CD4-positive, alpha-beta T cell treated with Interleukin-12 subunit alpha and Interleukin-12 subunit beta, for 1 hour (primary cell): ENCODE results near the gene TNRC6A.
"Not testable (repeated sequence)": the region's sequence is repeated elsewhere in the genome, so short reads cannot be mapped to it uniquely, and the experiment has no call there.

ENCODE experiments used
- DNase-seq: peaks from one replicate; pipeline ENCODE4 v3.0.0-alpha.2; 2020

The TNRC6A gene

DNA sequence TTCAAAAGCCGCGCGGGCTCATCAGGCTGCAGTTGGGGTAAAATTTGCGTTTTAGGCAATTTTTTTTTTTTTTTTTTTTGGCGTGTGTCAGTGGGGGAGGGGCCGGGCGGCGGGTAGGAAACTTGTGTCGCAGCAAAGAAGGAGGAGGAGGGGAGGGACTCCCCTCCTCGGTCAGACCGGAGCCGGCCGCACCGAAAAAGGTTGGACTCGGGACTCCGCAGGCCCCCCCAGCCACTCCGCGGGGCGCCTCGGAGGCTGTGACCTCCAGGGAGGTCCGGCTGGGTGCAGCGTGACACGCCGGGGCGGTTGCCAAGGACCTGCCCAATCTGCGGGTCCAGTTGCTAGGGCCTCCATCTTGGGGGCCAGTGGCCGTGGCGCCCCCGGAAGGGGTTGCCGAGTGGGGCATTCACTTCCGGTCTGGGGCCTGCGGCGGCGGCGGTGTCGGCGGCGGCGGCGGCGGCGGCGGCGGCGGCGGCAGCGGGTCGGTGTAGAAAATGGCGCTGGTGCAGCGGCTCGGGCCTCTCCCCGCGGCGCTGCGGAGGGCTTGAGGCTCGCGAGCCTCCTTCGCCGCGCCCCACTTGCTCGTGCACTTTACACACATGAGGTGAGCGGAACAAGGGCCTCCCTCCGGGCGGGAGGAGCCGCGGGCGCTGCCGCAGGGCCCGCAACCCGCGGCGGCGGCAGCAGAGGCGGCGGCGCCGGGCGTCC lies at the start of gene TNRC6A:
Gene TNRC6A (plus strand): TSS at position 409 of the 708 bp plus-strand sequence. CDS start 191 bp downstream, at position 600.
- DNase-seq: peak; percentile 85

DNA sequence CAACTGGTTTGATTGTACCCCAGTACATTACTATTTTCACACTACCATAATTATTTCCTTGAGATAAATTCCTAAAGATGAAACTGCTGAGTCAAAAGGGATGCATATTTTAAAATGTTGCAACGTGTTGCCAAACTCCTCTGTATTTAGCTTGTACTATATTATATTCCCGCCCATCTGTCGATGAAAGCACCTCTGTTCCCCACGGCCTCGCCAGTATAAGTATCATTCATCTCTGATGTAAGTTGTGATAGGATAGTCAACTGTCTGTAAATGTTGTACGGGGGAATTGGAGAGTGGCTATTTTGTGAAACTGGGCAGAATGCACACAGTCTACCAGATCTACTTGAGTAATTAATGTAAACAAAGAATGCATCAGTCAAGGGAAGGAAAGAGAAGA lies 47.7 kb upstream of the TNRC6A start:
- DNase-seq: no peak

DNA sequence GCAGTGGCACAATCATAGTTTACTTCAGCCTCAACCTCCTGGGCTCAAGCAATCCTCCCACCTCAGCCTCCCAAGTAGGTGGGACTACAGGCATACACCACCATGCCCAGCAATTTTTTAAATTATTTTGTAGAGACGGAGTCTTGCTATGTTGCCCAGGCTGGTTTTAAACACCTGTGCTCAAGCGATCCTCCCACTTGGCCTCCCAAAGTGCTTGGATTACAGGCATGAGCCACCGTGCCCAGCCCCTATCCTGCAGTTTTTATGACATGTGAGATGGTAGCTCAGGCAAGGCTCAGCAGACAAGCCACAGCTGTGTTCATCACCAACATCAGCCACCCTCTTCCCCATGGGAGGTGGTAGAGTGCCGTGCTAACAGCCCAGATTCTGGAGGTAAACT lies 46.2 kb upstream of the TNRC6A start:
- no peak for DNase-seq

DNA sequence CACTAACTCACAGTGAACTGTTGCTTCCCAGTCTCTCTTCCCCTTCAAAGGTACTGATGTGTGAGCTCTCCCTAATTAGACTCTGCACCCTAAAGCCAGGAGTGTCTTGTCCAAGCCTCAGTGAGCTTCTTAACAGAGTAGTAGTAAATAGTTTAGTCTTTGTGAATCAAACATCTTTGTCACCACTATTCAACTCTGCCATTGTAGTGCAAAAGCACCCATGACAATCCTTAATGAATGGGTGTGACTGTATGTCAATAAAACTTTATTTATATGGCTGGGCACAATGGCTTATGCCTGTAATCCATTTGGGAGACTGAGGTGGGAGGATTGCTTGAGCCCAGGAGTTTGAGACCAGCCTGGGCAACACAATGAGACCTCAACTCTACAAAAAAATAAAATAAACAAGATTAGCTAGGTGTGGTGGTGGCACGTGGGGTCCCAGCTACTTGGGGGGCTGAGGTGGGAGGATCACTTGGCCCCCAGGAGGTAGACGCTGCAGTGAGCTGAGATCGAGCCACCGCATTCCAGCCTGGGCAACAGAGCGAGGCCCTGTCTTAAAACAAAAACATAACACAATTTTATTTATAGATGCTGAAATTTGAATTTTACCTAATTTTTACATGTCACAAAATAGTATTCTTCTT lies 45.5 kb upstream of the TNRC6A start:
- no peak for DNase-seq

DNA sequence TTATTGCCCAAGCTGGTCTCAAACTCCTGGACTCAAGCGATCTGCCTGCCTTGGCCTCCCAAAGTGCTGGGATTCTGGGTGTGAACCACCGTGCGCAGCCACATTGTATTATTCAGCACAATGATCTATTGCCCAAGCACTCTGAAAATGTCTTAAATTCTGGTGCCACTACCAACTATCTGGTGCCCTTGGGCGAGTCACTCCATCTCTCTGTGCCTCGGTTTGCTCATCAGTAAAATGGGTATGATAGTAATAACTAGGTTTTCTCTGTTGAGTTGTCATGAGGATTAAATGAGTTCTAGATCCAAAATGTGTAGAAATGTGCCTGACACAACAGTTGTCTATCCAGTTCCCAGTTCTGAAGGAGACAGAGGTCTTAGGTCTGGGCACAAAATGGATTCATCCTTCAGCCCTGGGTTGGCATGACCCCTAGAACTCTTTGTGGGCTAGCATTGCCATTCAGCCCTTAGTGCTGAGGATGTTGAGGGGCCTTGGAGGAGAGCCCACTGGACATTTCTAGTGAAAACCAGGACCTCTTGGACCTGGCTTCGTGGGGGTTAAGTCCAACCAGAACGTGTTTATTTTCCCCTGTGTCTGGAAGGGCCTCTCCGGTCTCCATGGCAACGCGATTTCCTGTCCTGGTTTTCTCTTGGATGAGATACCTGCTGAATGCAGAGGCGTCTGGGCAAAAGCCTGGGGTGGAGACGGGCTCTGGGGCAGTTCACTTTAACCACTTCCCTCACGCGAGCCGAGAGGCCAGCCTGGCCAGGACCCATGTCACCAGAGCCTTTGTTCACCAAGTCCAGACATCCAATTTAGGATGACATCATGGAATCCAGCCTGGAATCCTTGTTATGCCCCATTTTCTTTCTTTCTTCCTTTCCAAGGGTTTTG lies 43.7 kb upstream of the TNRC6A start:
- no peak for DNase-seq

DNA sequence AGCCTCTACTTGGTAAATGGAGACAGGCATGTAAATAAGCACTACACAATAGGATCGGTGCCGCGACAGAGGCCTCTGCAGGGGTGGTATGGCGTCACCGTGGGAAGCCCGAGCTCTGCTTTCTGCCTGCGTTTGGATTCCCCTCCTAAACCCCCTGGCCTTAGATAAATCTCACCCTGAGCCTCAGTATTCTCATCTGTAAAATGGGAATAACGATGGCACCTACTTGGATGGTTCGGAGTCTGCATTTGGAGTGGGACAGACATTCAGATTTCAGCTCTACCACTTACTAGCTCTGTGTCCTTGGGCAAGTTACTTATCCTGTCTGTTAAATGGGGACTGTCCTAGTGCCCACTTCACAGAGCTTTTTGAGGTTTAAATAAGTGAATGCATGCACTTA lies 42.8 kb upstream of the TNRC6A start:
- no peak for DNase-seq

DNA sequence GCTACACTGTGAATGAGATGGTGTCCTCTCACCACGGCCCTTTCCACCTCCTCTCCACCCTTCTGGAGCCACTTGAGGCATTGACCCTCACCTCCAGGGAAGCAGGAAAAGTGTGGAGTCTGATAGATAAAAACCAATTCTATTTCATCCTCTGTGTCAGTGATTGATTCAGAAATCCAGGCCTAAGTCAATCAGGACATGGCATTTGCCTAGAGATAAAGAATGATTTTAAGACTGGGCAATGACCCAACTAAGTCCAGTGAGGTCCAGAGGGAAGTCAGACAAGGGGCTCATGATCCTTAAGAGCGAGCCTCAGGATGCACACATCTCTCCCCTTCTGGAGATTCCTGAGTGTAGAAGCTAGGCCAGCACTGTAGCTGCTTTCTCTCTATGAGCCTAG lies 41.1 kb upstream of the TNRC6A start:
- DNase-seq: no peak

DNA sequence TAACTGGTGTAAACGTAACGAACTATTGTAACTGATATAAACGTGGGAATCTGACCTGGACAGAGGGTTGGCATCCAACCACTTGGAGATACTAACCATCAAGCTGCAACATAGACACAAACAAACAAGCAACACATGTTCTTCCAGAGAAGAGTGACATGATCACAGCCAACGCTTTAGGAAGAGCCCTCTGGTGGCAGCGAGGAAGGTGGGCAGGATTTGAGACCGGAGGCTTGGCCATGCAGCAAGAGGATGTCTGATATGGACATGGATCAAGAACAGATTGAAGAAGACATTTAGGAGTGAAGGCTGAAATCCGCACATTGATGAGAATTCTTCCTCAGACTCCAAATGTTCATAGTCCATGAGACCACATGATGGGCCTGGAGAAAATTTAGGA lies 40.3 kb upstream of the TNRC6A start:
- DNase-seq: no peak

DNA sequence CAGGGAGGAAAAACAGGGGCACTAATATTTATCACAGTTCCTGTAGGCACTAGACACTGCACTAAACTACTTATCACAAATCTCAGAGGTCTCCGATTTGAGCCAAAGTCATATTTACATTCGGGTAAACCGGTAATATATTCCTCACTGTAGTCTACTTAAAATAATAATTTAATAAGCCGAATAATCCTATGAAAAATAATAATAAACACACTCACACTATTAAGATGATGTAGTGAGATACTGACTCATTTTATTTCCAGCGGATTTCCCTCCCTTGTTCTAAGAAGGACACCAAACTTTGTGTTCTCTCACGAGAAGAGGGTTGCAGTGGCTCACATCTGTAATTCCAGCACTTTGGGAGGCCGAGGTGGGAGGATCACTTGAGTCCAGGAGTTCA lies 36.6 kb upstream of the TNRC6A start:
- no peak for DNase-seq

DNA sequence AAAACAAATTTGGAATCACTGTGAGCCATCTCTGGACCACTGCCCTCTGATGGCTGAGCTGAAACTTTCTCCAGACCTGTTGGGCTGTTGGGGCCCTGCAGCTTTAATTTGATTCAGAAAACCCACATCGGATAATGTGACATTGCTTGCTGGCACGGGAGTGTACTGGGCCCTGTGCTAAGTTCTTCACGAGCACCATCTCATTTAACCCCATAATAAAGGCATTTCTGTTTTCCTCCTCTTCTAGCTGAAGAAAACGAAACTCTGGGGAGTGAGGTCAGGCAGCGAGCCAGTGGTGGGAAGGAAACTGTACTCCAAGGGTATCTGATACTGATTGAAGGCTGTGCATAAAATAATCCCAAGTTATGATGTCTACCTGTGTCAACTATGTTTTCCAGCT lies 34.5 kb upstream of the TNRC6A start:
- DNase-seq: no peak

DNA sequence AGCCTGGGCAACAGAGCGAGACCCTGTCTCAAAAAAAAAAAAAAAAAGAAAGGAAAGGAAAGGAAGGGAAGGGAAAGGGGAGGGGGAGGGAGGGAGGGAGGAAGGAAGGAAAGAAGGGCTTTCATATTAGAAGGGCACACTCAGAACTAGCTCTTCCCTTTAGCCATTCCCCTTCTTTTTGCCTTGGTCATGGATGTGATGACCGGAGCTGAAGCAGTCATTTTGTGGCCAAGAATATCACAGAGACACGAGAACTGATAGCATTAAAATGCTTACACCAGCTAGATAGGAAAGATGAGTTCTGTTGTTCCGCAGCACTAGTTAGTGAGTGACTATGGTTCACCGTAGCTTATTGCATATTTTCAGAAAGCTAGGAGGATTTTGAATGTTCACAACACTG lies 32.8 kb upstream of the TNRC6A start:
- no peak for DNase-seq

DNA sequence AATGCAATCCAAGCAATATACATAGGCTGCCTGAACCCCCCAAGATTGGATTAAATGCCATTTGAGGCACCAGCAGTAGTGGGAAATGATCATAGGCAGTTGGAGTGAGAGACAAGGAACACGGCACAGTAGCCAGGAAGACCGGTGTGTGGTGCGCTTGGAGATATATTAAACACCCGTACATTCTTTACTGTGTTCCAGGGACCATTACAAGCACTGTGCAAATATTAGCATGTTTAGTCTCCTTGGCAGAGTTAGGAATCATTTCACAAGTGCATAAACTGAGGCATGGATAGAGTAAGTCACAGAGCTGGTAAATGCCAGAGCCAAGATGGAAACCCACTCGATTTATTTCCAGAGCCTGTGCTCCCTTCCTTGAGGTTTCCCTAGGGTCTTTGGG lies 31.1 kb upstream of the TNRC6A start:
- no peak for DNase-seq

DNA sequence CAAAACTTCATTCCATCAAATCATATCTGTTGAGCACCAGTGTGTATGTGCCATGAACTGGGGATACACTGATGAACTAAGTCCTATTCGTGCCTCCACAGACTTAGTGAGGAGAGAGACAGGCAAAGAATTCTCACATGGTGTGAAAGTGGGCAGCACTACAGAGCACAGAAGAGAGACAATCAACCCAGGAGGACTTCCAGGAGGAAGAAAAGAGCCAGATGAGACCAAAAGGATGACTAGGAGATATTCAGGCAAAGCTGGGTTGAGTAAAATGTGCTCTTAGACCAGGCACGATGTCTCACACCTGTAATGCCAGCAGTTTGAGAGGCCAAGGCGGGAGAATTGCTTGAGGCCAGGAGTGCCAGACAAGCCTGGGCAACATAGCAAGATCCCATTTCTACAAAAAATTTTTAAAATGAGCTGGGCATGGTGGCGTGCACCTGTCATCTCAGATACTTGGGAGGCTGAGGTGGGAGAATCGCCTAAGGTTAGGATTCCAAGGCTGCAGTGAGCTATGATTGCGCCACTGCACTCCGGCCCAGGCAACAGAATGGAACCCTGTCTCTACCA lies 30.2 kb upstream of the TNRC6A start:
- no peak for DNase-seq

DNA sequence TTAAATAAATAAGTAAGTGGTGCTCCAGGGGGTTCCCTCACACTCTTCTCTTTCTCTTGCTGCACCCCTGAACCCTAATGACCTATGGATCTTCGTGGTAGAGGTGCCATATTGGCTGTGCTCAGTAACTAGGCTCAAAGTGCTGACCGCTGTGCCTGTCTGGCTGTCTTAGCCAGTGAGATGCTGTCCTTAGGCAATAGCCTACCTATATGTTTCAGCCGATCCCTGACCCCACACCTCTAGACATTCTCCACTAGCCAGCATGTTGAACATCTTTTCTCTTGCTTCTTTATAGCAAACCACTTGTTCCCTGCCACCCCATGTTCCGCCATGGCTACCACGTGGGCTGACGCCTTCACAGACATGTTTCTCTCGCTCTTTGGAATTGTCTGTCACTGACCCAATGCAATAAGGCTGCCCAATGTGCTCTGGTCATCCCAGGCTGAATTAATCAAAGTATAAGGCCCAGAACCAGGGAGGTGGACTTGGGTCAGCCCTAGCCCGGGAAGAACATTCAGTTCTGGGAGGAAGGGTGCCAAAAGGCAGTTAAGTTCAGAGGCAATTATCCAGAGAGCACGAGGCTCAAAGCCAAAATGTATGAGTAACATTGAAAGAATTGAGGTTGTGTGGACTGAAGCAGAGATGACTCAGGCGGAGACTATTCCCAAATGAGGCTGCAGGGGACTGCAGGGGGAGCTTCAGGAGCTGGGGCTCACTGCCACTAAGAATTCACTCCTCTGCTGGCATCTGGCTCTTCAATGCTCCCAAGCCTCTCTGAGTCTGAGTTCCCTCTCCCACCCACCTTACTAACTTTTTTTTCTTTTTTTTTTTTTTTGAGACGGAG lies 28.7 kb upstream of the TNRC6A start:
- DNase-seq: no peak

DNA sequence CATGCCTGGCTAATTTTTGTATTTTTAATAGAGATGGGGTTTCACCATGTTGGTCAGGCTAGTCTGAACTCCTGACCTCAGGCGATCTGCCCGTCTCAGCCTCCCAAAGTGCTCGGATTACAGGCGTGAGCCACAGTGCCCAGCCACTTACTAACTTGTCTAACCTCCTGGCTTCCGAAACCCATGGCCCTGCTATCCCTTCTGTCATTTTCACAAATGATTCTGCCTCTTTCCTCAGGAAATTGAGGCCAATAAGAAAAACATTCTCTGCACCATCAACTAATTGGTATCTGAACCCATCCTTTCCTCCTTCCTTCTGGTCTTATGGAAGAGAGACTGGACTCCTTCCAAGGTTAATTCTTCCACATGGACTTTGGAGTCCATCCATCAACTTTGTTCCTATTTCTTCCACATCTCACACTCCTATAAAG lies 27.9 kb upstream of the TNRC6A start:
- DNase-seq: no peak

DNA sequence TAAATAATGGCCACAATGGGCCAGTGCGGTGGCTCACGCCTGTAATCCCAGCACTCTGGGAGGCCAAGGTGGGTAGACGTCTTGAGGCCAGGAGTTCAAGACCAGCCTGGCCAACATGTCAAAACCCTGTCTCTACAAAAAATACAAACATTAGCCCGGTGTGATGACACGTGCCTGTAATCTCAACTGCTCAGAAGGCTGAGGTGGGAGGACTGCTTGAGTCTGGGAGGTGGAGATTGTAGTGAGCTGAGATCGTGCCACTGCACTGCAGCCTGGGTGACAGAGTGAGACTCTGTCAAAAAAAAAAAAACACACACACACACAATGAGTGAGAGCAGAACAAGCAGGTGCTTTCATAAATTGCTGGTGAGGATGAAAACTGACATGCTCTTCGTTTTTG lies 21.7 kb upstream of the TNRC6A start:
- DNase-seq: not testable (repeated sequence)

DNA sequence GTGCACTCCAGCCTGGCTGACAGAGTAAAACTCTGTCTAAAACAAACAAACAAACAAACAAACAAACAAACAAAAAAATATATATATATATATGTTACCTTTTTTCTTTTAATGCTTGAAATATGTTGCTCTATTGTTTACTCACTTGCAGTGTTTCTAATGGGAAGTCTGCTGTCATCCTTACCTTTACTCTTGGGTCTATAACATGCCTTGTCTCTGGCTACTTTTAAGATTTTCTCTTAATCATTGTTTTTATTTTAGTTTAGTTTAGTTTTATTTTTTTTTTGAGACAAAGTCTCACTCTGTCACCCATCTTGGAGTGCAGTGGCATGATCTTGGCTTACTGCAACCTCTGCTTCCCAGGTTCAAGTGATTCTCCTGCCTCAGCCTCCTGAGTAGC lies 16.1 kb upstream of the TNRC6A start:
- DNase-seq: no peak

DNA sequence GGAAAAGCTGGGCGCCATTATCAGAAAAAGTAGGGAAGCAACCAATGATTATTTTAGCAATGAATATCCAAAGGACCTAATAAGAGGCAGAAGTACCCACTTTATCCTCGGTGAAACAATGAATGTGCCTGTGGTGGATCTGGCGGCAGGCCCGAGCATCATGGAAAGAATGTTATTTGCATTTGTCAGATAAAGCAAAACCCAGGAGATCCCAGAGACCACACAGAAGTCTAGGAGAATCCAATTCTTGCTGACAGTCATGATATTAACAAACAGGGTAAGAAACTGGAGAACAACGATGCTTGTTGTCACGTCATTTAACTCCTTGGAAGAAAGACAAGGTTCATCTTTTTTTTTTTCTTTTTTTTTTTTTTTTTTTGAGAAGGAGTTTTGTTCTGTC lies 12.0 kb upstream of the TNRC6A start:
- DNase-seq: no peak

DNA sequence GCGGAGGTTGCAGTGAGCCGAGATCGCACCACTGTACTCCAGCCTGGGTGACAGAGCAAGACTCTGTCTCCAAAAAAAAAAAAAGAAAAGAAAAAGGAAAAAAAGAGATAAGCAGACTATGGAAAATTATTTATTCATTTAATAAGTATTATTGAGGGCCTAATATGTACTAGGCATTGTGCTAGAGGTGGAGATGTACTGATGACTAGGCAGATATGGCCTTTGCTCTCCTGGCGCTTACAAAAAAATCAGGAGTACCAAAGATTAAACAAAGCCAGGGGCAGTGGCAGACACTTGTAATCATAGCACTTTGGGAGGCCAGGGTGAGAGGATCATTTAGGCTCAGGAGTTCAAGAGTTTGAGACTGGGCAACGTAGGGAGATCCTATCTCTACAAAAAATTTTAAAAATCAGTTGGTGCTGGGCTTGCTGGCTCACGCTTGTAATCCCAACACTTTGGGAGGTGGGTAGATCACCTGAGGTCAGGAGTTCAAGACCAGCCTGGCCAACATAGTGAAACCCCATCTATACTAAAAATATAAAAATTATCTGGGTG lies 10.4 kb upstream of the TNRC6A start:
- no peak for DNase-seq

DNA sequence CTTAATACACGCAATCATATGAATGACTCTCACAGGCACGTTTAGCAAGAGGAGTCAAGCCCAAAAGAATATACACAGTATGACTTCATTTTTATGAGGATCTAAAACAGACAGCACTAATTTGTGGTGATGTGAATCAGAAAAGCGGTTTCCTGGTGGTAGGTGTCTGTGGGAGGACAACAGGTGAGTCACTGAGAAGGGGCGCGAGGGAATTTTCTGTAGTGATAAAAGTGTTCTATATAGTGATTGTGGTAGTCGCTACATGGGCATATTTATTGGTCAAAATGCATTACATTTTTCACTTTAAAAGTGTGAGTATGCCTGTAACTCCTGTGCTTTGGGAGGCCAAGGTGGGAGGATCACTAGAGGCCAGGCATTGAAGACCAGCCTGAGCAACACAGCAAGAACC lies 7.6 kb upstream of the TNRC6A start:
- DNase-seq: peak; percentile 10

DNA sequence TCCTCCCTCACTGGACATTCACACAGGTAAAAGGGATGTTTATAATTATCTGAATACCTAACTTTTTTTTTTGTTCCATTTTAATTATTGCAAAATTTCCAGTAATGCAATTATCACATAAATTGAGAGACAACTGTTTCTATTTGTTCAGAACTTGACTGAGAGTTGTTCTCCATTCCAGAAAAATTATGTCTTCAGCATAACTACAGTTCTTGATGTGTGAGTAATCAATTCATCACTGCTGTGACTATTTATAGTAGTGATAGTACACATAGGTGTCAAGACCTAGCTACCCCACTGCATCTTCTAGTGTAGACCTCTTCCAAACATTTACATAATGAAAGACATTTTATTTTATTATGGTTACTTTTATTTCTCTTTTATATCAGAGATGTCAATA lies 5.8 kb upstream of the TNRC6A start:
- no peak for DNase-seq

DNA sequence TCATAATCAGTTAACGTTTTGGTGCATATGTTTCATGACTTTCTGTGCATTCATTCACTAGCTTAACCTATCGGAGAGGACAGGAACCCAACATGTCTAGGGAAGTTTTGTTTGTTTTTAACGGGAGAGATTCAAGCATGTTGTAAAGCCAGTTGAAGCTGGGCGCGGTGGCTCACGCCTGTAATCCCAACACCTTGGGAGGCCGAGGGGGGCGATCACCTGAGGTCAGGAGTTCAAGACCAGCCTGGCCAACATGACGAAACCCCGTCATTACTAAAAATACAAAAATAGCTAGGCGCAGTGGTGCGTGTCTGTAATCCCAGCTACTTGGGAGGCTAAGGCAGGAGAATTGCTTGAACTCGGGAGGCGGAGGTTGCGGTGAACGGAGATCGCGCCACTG lies 1.4 kb upstream of the TNRC6A start:
- no peak for DNase-seq
